Ovary (tissue), 9 donors: ENCODE results near the gene TRAPPC5. TPM values are rescaled to one million over a fixed set of nuclear protein-coding genes. Genes with fewer than 3 reads are reported as not detected.
A peak's percentile ranks its signal among the peaks of the same experiment; 100 is the strongest.

ENCODE experiments used
- DNase-seq, 5 donors: peaks; one replicate each; pipeline ENCODE4 v3.0.0-alpha.2; 2019 to 2020
- H3K27ac ChIP-seq, 2 donors: fragments of 200-600 bp; one replicate each; pipeline versions ENCODE4 v1.5.1 to v1.8.0; 2019 to 2022
- H3K27me3 ChIP-seq: fragments of 200-600 bp; one replicate; pipeline ENCODE4 v1.8.0; 2022
- H3K36me3 ChIP-seq: fragments of 200-600 bp; sonication (generic); one replicate; pipeline ENCODE4 v1.5.1; 2019
- H3K4me1 ChIP-seq: one replicate; pipeline ENCODE4 v1.8.1; 2013; ENCODE audit warnings: mild to moderate bottlenecking, moderate library complexity; ENCODE audit not compliant: insufficient read depth
- H3K4me3 ChIP-seq: fragments of 200-600 bp; sonication (generic); one replicate; pipeline ENCODE4 v1.5.1; 2017
- H3K9me3 ChIP-seq, 2 donors: fragments of 200-600 bp in 1 of 2; sonication (generic) in 1 of 2; one replicate each; pipeline versions ENCODE4 v1.5.1 to v1.8.1; 2013 to 2019; ENCODE audit warnings: mild to moderate bottlenecking in 1 of 2, moderate library complexity in 1 of 2
- EP300 ChIP-seq: sonication (generic); formaldehyde crosslinking; IDR thresholded peaks from one replicate; pipeline ENCODE4 v1.6.1; 2017; ENCODE audit warnings: antibody characterized with exemption
- POLR2A ChIP-seq: fragments of 450-650 bp; IDR thresholded peaks from one replicate; pipeline ENCODE4 v1.6.1; 2017; ENCODE audit warnings: antibody characterized with exemption, mild to moderate bottlenecking, moderate library complexity
- WGBS, 3 donors: extraction: QIAGEN DNeasy Blood & Tissue Kit in 1 of 3; methylation state at CpG; one replicate each; pipeline versions ENCODE4 v1.1.5 to v1.1.7; 2013 to 2017; 5-methylcytosine and 5-hydroxymethylcytosine counted together
- intact Hi-C, 4 donors: fragments of 100-400 bp; cut with DNase I; formaldehyde crosslinking; loops; one replicate each; pipeline versions ENCODE4 v1.11.0 to v1.15.1; 2022 to 2023
- polyA plus RNA-seq, 2 donors: library from polyadenylated mRNA; stranded (reverse); fragments of 200-250 nt in 1 of 2; fragments of 350-450 nt in 1 of 2; fragmentation: Illumina TruSeq in 1 of 2; extraction: RNeasy Lipid Tissue Mini Kit (QIAGEN cat#74804) in 1 of 2; gene quantifications; one replicate each; pipeline ENCODE4 v1.2.3, GENCODE V29; 2013 to 2014
- total RNA-seq, 7 donors: library from RNA; depleted of rRNA in 2 of 7; stranded (reverse); fragments of >200 nt in 2 of 7; fragmentation: NEBNext Ultra II Directional in 3 of 7; extraction: Animal tissue kit (Norgen Biotek cat#: 25700) in 3 of 7; gene quantifications; one replicate each; pipeline versions ENCODE4 v1.1.0 to v1.2.4, GENCODE V29; 2016 to 2023
- TF ChIP-seq, protein P1 (sequence below), 3 donors: fragments of 450-650 bp in 2 of 3; fragments of 200-600 bp in 1 of 3; IDR thresholded peaks; one replicate each; pipeline versions ENCODE4 v1.5.1 to v1.8.0; 2016 to 2022; ENCODE audit warnings: antibody characterized with exemption in 3 of 3, mild to moderate bottlenecking in 1 of 3
- donor health status: DM: no; HTN: no; CAD: no; lungs with moderate emphysema.
- donor health status: DM: no; HTN: no; CAD: no.
- donor health status: Bipolar disorder and iron deficiency.
- donor health status: DM: yes; HTN: yes; CAD: no.
- donor health status: DM: no; HTN: no; CAD: no.
- donor health status: DM: yes; HTN: yes; CAD: no.

TRAPPC5 gene
- total and polyA plus RNA-seq, 9 donors = 0.32 to 111 (median 66.5) TPM

DNA sequence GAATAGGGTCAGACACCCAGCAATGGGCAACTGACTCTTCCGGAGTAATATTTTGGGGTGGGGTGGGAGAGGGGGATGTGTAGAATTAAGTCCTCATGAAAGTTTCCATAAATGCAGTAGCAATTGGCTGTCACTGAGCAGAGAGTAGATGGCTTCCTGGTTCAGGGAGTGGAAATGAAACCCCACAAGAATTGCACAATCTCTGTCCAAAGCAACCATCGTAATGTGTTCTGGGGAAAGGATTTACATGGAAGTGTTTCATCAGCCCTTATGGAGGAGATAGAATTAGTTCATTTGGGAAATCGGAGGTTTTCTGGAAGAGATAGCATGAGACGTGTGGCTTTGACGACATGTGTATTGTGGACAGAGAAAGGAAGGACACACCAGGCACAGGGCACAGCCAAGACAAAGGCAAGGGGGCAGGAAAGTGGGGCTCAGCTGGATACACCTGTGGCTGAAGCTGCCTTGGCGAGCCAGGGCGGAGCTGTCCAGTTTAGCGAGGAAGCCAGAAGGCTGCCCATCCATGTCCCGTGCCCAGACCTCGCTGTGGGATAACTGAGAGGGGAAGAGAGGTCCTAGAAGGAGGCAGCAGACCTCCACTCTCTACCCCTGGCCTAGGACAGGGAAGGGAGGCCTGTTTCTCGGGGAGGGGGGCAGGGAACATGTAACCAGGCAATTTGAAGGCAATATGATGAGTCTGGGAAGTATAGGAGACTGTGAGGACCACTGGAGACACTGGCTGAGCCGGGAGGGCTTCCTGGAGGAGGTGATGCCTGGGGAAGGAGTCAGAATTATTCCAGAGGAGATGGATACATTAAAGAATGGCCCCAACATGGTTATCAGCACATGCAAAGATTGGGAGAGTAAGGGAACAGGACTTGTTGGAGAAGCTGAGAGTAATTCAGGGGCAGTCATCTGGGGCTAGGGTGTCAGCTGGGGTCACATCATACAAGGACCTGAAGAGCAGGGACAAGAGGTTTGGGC, 53.9 kb downstream of the TRAPPC5 start:
- H3K36me3 ChIP-seq = no peaks in the 10 kb centered on the region
- DNase-seq = peak in 1 of 5 donors; percentile 16
- intact Hi-C loops = loop anchor here in 1 of 4 donors (1.0 kb wide), 1 partner anchor 14 kb away; no protein-coding TSS in a partner anchor
- WGBS, 3 donors = 55 to 58% (median 58%) methylated on average over 12 of the region's 12 CpGs
- H3K4me1 ChIP-seq = no peaks in the 10 kb centered on the region
- H3K27me3 ChIP-seq = no peaks in the 10 kb centered on the region
- H3K27ac ChIP-seq = no peak overlapping the region
- H3K4me3 ChIP-seq = no peak overlapping the region
- no peaks in the 10 kb centered on the region for H3K9me3 ChIP-seq
- TF ChIP-seq POLR2A = no peak
- no peak for TF ChIP-seq EP300
- TF ChIP-seq, protein P1, sequence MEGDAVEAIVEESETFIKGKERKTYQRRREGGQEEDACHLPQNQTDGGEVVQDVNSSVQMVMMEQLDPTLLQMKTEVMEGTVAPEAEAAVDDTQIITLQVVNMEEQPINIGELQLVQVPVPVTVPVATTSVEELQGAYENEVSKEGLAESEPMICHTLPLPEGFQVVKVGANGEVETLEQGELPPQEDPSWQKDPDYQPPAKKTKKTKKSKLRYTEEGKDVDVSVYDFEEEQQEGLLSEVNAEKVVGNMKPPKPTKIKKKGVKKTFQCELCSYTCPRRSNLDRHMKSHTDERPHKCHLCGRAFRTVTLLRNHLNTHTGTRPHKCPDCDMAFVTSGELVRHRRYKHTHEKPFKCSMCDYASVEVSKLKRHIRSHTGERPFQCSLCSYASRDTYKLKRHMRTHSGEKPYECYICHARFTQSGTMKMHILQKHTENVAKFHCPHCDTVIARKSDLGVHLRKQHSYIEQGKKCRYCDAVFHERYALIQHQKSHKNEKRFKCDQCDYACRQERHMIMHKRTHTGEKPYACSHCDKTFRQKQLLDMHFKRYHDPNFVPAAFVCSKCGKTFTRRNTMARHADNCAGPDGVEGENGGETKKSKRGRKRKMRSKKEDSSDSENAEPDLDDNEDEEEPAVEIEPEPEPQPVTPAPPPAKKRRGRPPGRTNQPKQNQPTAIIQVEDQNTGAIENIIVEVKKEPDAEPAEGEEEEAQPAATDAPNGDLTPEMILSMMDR (IDR thresholded peaks at IDR 0.05) = no peak

DNA sequence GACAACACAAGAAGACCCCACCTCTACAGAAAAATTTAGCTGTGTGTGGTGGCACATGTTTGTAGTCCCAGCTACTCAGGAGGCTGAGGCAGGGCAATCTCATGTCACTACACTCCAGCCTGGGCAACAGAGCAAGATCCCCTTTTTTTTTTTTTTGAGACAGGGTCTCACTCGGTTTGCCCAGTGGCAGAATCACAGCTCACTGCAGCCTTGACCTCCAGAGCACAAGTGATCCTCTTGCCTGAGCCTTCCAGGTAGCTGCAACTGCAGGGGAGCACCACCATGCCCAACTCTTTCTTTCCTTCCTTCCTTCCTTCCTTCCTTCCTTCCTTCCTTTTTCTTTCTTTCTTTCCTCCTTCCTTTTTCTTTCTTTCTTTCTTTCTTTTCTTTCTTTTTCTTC, 55.5 kb downstream of the TRAPPC5 start:
- WGBS, 3 donors = 53 to 69% (median 61%) methylated on average over 1 of the region's 1 CpG
- H3K27me3 ChIP-seq = no peaks in the 10 kb centered on the region

DNA sequence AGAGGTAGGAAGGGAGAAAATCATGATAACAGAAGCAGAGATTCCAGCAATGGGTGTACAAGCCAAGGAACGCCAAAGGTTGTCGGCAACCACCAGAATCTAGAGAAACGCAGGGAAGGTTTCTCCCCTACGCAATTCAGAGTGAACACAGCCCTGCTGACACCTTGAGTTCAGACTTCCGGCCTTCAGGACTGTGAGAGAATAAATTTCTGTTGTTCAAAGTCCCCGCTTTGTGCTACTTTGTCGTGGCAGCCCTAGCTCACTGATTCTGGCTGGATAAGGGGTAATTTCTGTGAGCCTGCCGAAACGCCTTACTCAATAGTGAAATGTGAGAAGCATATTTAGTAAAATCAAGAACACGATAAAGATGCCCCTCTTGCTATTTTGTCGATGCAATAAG, 56.6 kb downstream of the TRAPPC5 start:
- Histone ChIP-seq H3K27me3 (no peaks in the 10 kb centered on the region), H3K9me3 (no peaks in the 10 kb centered on the region), H3K36me3 (no peaks in the 10 kb centered on the region), H3K4me1 (no peaks in the 10 kb centered on the region), H3K27ac (no peak overlapping the region), H3K4me3 (no peak overlapping the region)
- WGBS, 3 donors = 83 to 87% (median 87%) methylated on average over 11 of the region's 11 CpGs
- intact Hi-C loops = no loop called here
- DNase-seq = no peak
- TF ChIP-seq POLR2A (no peak), EP300 (no peak)
- TF ChIP-seq, protein P1 (IDR thresholded peaks at IDR 0.05) = no peak

More for the DNA sequence above, 55.5 kb downstream of the TRAPPC5 start:
- Histone ChIP-seq H3K9me3 (no peaks in the 10 kb centered on the region), H3K36me3 (no peaks in the 10 kb centered on the region), H3K27ac (no peak overlapping the region), H3K4me1 (no peaks in the 10 kb centered on the region), H3K4me3 (no peak overlapping the region)
- intact Hi-C loops = no loop called here
- TF ChIP-seq EP300 (no peak), POLR2A (no peak)
- TF ChIP-seq, protein P1 (IDR thresholded peaks at IDR 0.05) = no peak
- no peak for DNase-seq

Other genes starting within 250 kb of the TRAPPC5 start
- gene PEX11G, start 191.8 kb upstream of the TRAPPC5 start, total RNA-seq = 1 to 10 TPM; 2.8 to 5.1 (median 3.7) TPM
- gene PEX11G, start 191.8 kb upstream of the TRAPPC5 start, polyA plus RNA-seq = 1 to 10 TPM in 1 of 2 donors, under 1 TPM in 1; 0.40 to 6.0 TPM
- gene ZNF358, start 164.7 kb upstream of the TRAPPC5 start, total RNA-seq = 100 to 1,000 TPM in 2 of 7 donors, 10 to 100 TPM in 5; 55.0 to 112 (median 88.2) TPM
- gene ZNF358, start 164.7 kb upstream of the TRAPPC5 start, polyA plus RNA-seq = 10 to 100 TPM in 1 of 2 donors, 1 to 10 TPM in 1; 9.2 to 91.7 TPM
- 10 to 100 TPM in 6 of 7 donors, 1 to 10 TPM in 1; 9.2 to 18.9 (median 13.6) TPM for gene MCOLN1, start 158.2 kb upstream of the TRAPPC5 start, total RNA-seq
- gene MCOLN1, start 158.2 kb upstream of the TRAPPC5 start, polyA plus RNA-seq = 10 to 100 TPM in 1 of 2 donors, 1 to 10 TPM in 1; 6.1 to 20.4 TPM
- 10 to 100 TPM; 31.0 to 69.1 (median 60.1) TPM for gene PNPLA6, start 145.1 kb upstream of the TRAPPC5 start, total RNA-seq
- 10 to 100 TPM; 19.0 to 30.6 TPM for gene PNPLA6, start 145.1 kb upstream of the TRAPPC5 start, polyA plus RNA-seq
- 1 to 10 TPM in 4 of 7 donors, under 1 TPM in 3; 0.08 to 8.2 (median 1.9) TPM for gene CAMSAP3, start 85.0 kb upstream of the TRAPPC5 start, total RNA-seq
- gene CAMSAP3, start 85.0 kb upstream of the TRAPPC5 start, polyA plus RNA-seq = 1 to 10 TPM in 1 of 2 donors, under 1 TPM in 1; 0.57 to 1.4 TPM
- gene XAB2, start 51.3 kb upstream of the TRAPPC5 start, total RNA-seq = 10 to 100 TPM; 39.5 to 71.7 (median 50.8) TPM
- 10 to 100 TPM in 1 of 2 donors, 1 to 10 TPM in 1; 4.2 to 63.0 TPM for gene XAB2, start 51.3 kb upstream of the TRAPPC5 start, polyA plus RNA-seq
- gene PET100, start 51.0 kb upstream of the TRAPPC5 start, total RNA-seq = 10 to 100 TPM; 11.9 to 77.8 (median 58.3) TPM
- 10 to 100 TPM; 44.6 to 53.7 TPM for gene PET100, start 51.0 kb upstream of the TRAPPC5 start, polyA plus RNA-seq
- gene PCP2, start 47.1 kb upstream of the TRAPPC5 start, total RNA-seq = under 1 TPM in 2 of 7 donors, not detected in 5; 0.38 to 0.50 TPM
- gene PCP2, start 47.1 kb upstream of the TRAPPC5 start, polyA plus RNA-seq = under 1 TPM in 1 of 2 donors, not detected in 1; 0.40 TPM
- 10 to 100 TPM in 4 of 7 donors, 1 to 10 TPM in 3; 4.9 to 35.6 (median 11.4) TPM for gene STXBP2, start 43.7 kb upstream of the TRAPPC5 start, total RNA-seq
- gene STXBP2, start 43.7 kb upstream of the TRAPPC5 start, polyA plus RNA-seq = 10 to 100 TPM in 1 of 2 donors, 1 to 10 TPM in 1; 8.2 to 25.0 TPM
- under 1 TPM in 1 of 7 donors, not detected in 6; 0.52 TPM for gene RETN, start 11.8 kb upstream of the TRAPPC5 start, total RNA-seq
- under 1 TPM; 0.46 to 0.48 TPM for gene RETN, start 11.8 kb upstream of the TRAPPC5 start, polyA plus RNA-seq
- under 1 TPM in 3 of 7 donors, not detected in 4; 0.23 to 0.83 (median 0.27) TPM for gene MCEMP1, start 3.7 kb upstream of the TRAPPC5 start, total RNA-seq
- under 1 TPM in 1 of 2 donors, not detected in 1; 0.06 TPM for gene MCEMP1, start 3.7 kb upstream of the TRAPPC5 start, polyA plus RNA-seq
- gene FCER2, start 21.3 kb downstream of the TRAPPC5 start, total RNA-seq = under 1 TPM in 1 of 7 donors, not detected in 6; 0.38 TPM
- gene FCER2, start 21.3 kb downstream of the TRAPPC5 start, polyA plus RNA-seq = 1 to 10 TPM in 1 of 2 donors, under 1 TPM in 1; 0.08 to 1.1 TPM
- 1 to 10 TPM in 1 of 7 donors, under 1 TPM in 5, not detected in 1; 0.33 to 1.4 (median 0.46) TPM for gene CLEC4G, start 51.3 kb downstream of the TRAPPC5 start, total RNA-seq
- under 1 TPM; 0.27 to 0.71 TPM for gene CLEC4G, start 51.3 kb downstream of the TRAPPC5 start, polyA plus RNA-seq
- 1 to 10 TPM in 6 of 7 donors, under 1 TPM in 1; 0.48 to 3.9 (median 1.7) TPM for gene CD209, start 66.7 kb downstream of the TRAPPC5 start, total RNA-seq
- gene CD209, start 66.7 kb downstream of the TRAPPC5 start, polyA plus RNA-seq = 10 to 100 TPM in 1 of 2 donors, under 1 TPM in 1; 0.85 to 26.1 TPM
- 10 to 100 TPM in 1 of 7 donors, 1 to 10 TPM in 5, under 1 TPM in 1; 0.65 to 19.8 (median 2.9) TPM for gene CLEC4M, start 82.4 kb downstream of the TRAPPC5 start, total RNA-seq
- gene CLEC4M, start 82.4 kb downstream of the TRAPPC5 start, polyA plus RNA-seq = 1 to 10 TPM; 3.6 to 7.2 TPM
- 10 to 100 TPM in 5 of 7 donors, 1 to 10 TPM in 2; 5.1 to 15.9 (median 13.1) TPM for gene EVI5L, start 149.4 kb downstream of the TRAPPC5 start, total RNA-seq
- gene EVI5L, start 149.4 kb downstream of the TRAPPC5 start, polyA plus RNA-seq = 10 to 100 TPM in 1 of 2 donors, 1 to 10 TPM in 1; 7.2 to 10.9 TPM
- 1 to 10 TPM in 3 of 7 donors, under 1 TPM in 4; 0.45 to 2.2 (median 0.95) TPM for gene PRR36, start 193.6 kb downstream of the TRAPPC5 start, total RNA-seq
- under 1 TPM; 0.05 to 0.27 TPM for gene PRR36, start 193.6 kb downstream of the TRAPPC5 start, polyA plus RNA-seq
- gene LRRC8E, start 207.7 kb downstream of the TRAPPC5 start, total RNA-seq = 1 to 10 TPM in 1 of 7 donors, under 1 TPM in 4, not detected in 2; 0.10 to 2.1 (median 0.72) TPM
- under 1 TPM; 0.13 to 0.97 TPM for gene LRRC8E, start 207.7 kb downstream of the TRAPPC5 start, polyA plus RNA-seq
- gene MAP2K7, start 223.0 kb downstream of the TRAPPC5 start, total RNA-seq = 10 to 100 TPM in 5 of 7 donors, 1 to 10 TPM in 2; 9.2 to 35.5 (median 26.3) TPM
- 10 to 100 TPM in 1 of 2 donors, 1 to 10 TPM in 1; 6.3 to 32.2 TPM for gene MAP2K7, start 223.0 kb downstream of the TRAPPC5 start, polyA plus RNA-seq
- gene TGFBR3L, start 234.0 kb downstream of the TRAPPC5 start, total RNA-seq = 1 to 10 TPM in 2 of 7 donors, not detected in 5; 1.0 to 6.9 TPM
- gene TGFBR3L, start 234.0 kb downstream of the TRAPPC5 start, polyA plus RNA-seq = under 1 TPM in 1 of 2 donors, not detected in 1; 0.18 TPM
- 10 to 100 TPM in 6 of 7 donors, 1 to 10 TPM in 1; 8.8 to 26.6 (median 16.3) TPM for gene SNAPC2, start 239.5 kb downstream of the TRAPPC5 start, total RNA-seq
- 10 to 100 TPM in 1 of 2 donors, 1 to 10 TPM in 1; 1.8 to 19.8 TPM for gene SNAPC2, start 239.5 kb downstream of the TRAPPC5 start, polyA plus RNA-seq
- gene CTXN1, start 245.3 kb downstream of the TRAPPC5 start, total RNA-seq = 10 to 100 TPM in 2 of 7 donors, 1 to 10 TPM in 5; 1.4 to 99.7 (median 6.1) TPM
- gene CTXN1, start 245.3 kb downstream of the TRAPPC5 start, polyA plus RNA-seq = 1 to 10 TPM in 1 of 2 donors, not detected in 1; 3.3 TPM